ENCODE results near the gene ROBO1.

- TF ChIP-seq EZH2 (IDR thresholded peaks at IDR 0.05; ENCODE audit: borderline replicate concordance, low read depth, low read length, severe bottlenecking) = no peak
- TF ChIP-seq, protein P1, sequence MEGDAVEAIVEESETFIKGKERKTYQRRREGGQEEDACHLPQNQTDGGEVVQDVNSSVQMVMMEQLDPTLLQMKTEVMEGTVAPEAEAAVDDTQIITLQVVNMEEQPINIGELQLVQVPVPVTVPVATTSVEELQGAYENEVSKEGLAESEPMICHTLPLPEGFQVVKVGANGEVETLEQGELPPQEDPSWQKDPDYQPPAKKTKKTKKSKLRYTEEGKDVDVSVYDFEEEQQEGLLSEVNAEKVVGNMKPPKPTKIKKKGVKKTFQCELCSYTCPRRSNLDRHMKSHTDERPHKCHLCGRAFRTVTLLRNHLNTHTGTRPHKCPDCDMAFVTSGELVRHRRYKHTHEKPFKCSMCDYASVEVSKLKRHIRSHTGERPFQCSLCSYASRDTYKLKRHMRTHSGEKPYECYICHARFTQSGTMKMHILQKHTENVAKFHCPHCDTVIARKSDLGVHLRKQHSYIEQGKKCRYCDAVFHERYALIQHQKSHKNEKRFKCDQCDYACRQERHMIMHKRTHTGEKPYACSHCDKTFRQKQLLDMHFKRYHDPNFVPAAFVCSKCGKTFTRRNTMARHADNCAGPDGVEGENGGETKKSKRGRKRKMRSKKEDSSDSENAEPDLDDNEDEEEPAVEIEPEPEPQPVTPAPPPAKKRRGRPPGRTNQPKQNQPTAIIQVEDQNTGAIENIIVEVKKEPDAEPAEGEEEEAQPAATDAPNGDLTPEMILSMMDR (IDR thresholded peaks at IDR 0.05; ENCODE audit: borderline replicate concordance, extremely low read depth, low read length, poor library complexity, severe bottlenecking) = no peak
These were observed 518.1 kb downstream of the ROBO1 start for GRCh38 chr3:79249701-79250100.
